ENCODE results near the gene DELE1.

DELE1 gene

GRCh38 chr5:141976176-141976575, 52.5 kb downstream of the DELE1 start:
- no peak for DNase-seq (ENCODE audit: low read depth)
- H3K4me3 ChIP-seq (ENCODE audit: low read depth, low read length) = no peak overlapping the region
- TF ChIP-seq, protein P1, sequence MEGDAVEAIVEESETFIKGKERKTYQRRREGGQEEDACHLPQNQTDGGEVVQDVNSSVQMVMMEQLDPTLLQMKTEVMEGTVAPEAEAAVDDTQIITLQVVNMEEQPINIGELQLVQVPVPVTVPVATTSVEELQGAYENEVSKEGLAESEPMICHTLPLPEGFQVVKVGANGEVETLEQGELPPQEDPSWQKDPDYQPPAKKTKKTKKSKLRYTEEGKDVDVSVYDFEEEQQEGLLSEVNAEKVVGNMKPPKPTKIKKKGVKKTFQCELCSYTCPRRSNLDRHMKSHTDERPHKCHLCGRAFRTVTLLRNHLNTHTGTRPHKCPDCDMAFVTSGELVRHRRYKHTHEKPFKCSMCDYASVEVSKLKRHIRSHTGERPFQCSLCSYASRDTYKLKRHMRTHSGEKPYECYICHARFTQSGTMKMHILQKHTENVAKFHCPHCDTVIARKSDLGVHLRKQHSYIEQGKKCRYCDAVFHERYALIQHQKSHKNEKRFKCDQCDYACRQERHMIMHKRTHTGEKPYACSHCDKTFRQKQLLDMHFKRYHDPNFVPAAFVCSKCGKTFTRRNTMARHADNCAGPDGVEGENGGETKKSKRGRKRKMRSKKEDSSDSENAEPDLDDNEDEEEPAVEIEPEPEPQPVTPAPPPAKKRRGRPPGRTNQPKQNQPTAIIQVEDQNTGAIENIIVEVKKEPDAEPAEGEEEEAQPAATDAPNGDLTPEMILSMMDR (conservative IDR thresholded peaks at IDR 0.05; ENCODE audit: low read depth, low read length) = no peak

DNA sequence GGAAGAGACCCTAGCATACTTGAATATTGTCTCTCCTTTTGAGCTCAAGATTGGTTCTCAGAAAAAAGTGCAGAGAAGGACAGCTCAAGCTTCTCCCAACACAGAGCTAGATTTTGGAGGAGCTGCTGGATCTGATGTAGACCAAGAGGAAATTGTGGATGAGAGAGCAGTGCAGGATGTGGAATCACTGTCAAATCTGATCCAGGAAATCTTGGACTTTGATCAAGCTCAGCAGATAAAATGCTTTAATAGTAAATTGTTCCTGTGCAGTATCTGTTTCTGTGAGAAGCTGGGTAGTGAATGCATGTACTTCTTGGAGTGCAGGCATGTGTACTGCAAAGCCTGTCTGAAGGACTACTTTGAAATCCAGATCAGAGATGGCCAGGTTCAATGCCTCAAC, 54.7 kb downstream of the DELE1 start:
- no peak overlapping the region for H3K4me3 ChIP-seq (ENCODE audit: low read depth, low read length)
- no peak for DNase-seq (ENCODE audit: low read depth)
- TF ChIP-seq, protein P1 (conservative IDR thresholded peaks at IDR 0.05; ENCODE audit: low read depth, low read length) = no peak

- no peak overlapping the region for H3K4me3 ChIP-seq (ENCODE audit: low read depth, low read length)
- TF ChIP-seq, protein P1 (conservative IDR thresholded peaks at IDR 0.05; ENCODE audit: low read depth, low read length) = no peak
- no peak for DNase-seq (ENCODE audit: low read depth)
These were observed 59.0 kb downstream of the DELE1 start for GRCh38 chr5:141982626-141983025.

DNA sequence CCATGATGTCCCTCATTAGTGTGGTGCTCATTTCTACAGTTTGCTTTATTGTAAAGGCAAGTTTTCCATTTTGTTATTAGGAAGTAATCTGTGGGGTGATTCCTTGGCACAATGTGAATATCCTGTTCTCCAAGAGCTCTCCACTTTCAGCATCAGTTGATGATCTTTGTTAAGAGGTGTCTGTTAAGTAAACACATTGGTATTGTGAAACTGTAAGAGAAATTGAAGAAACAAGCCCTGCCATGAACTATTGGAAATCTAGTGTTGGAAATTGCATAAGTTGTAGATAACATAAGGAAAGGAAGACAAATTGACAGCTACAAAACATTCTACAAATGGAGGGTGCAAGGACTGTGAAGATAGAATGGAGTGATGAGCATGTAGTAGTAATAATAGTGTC, 62.4 kb downstream of the DELE1 start:
- peak; percentile 16 for DNase-seq (ENCODE audit: low read depth)
- no peak overlapping the region for H3K4me3 ChIP-seq (ENCODE audit: low read depth, low read length)
- TF ChIP-seq, protein P1 (conservative IDR thresholded peaks at IDR 0.05; ENCODE audit: low read depth, low read length) = no peak

DNA sequence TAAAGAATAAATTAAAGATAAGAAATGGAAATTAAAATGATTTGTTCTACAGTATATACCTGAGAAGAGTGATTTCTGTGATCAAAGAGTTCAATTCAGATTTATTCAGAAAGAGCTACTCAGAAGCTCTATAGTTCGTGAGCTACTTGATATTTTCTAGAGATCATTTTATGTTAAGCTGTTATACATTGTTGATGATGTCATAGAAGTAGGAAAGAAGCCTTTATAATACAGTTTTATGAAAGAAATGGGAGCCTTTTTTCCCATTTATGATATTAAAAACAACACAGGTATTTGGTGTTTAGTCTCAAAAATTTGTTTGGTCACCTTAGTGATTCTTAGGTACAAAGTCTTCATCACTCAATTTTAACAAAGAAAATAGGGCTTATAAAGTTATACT, 66.0 kb downstream of the DELE1 start:
- no peak for DNase-seq (ENCODE audit: low read depth)
- H3K4me3 ChIP-seq (ENCODE audit: low read depth, low read length) = no peak overlapping the region
- TF ChIP-seq, protein P1 (conservative IDR thresholded peaks at IDR 0.05; ENCODE audit: low read depth, low read length) = no peak

Data from choroid plexus epithelial cell (primary cell).